Hair follicular keratinocyte (primary cell): ENCODE data around the gene FAM20C. TPM values are rescaled to one million over a fixed set of nuclear protein-coding genes. Genes with fewer than 3 reads are reported as not detected.

Source experiments
- total RNA-seq: library from RNA; depleted of rRNA; stranded (reverse); fragments of >200 nt; gene quantifications from 2 replicates; pipeline ENCODE4 v1.2.3, GENCODE V29; 2015

The FAM20C gene
- 29.5 and 45.1 TPM in 2 replicates for total RNA-seq

GRCh38 chr7:191981-192649 is at the start of gene FAM20C:
FAM20C (plus strand) TSS chr7:192571; CDS start chr7:193200, 629 bp downstream.

GRCh38 chr7:289756-290553 is 97.6 kb downstream of the FAM20C start, which contains the start of gene FOXL3:
FOXL3 (plus strand) TSS chr7:290170; CDS start chr7:290170, 0 bp downstream.

Other genes starting within 250 kb of the FAM20C start
- gene FOXL3, start 97.6 kb downstream of the FAM20C start, total RNA-seq: not detected in 2 replicates